CD4-positive, alpha-beta memory T cell (primary cell): ENCODE results near the gene PITX1. TPM values are rescaled to one million over a fixed set of nuclear protein-coding genes. Genes with fewer than 3 reads are reported as not detected.
A peak's percentile ranks its signal among the peaks of the same experiment; 100 is the strongest.

Experiments used
- CTCF ChIA-PET: fragments of 350-600 bp; sonication (Branson Sonifier 250); formaldehyde crosslinking; loops from one replicate; lab custom pipeline; 2021; ENCODE audit warnings: inconsistent platforms; ENCODE audit not compliant: partially characterized antibody; lab: Charles Lee
- POLR2A ChIA-PET: fragments of 350-600 bp; sonication (Branson Sonifier 250); formaldehyde crosslinking; loops from one replicate; lab custom pipeline; 2021; ENCODE audit not compliant: partially characterized antibody; lab: Charles Lee
- DNase-seq, 5 donors: peaks; one replicate each; pipeline versions ENCODE4 v3.0.0 to v3.0.0-alpha.2; 2020 to 2022; ENCODE audit warnings: mixed read lengths in 1 of 5
- H3K27ac ChIP-seq: one replicate; pipeline ENCODE4 v1.7.0; 2013; ENCODE audit warnings: low read depth, low read length
- H3K27me3 ChIP-seq: 2 replicates; pipeline ENCODE4 v1.7.0; 2013; ENCODE audit warnings: mild to moderate bottlenecking, low read length, moderate library complexity; ENCODE audit not compliant: insufficient read depth
- H3K36me3 ChIP-seq: 2 replicates; pipeline ENCODE4 v1.7.0; 2013; ENCODE audit warnings: mild to moderate bottlenecking, low read length, moderate library complexity; ENCODE audit not compliant: insufficient read depth
- H3K4me1 ChIP-seq: 2 replicates; pipeline ENCODE4 v1.7.0; 2013; ENCODE audit warnings: mild to moderate bottlenecking, low read length, moderate library complexity; ENCODE audit not compliant: insufficient read depth
- H3K4me3 ChIP-seq, 2 donors: one replicate each; pipeline ENCODE4 v1.7.0; 2013; ENCODE audit warnings: low read length in 2 of 2, mild to moderate bottlenecking in 1 of 2
- H3K9me3 ChIP-seq, 2 donors: one replicate each; pipeline ENCODE4 v1.7.0; 2013; ENCODE audit warnings: low read length in 2 of 2, control low read depth in 1 of 2; ENCODE audit not compliant: control insufficient read depth in 1 of 2
- H3K27ac Mint-ChIP-seq, 7 donors: one replicate each; pipeline ENCODE4 v1.8.0; 2020 to 2021; ENCODE audit warnings: mixed read lengths in 7 of 7, mild to moderate bottlenecking in 6 of 7, inconsistent platforms in 3 of 7, moderate library complexity in 3 of 7
- H3K27me3 Mint-ChIP-seq, 2 donors: one replicate each; pipeline ENCODE4 v1.8.0; 2020 to 2021; ENCODE audit warnings: mixed read lengths in 2 of 2
- H3K36me3 Mint-ChIP-seq, 2 donors: one replicate each; pipeline ENCODE4 v1.8.0; 2020 to 2021; ENCODE audit warnings: mixed read lengths in 2 of 2, inconsistent platforms in 1 of 2, mild to moderate bottlenecking in 1 of 2
- H3K4me1 Mint-ChIP-seq, 4 donors: one replicate each; pipeline ENCODE4 v1.8.0; 2020 to 2021; ENCODE audit warnings: mixed read lengths in 4 of 4, mild to moderate bottlenecking in 1 of 4
- H3K4me3 Mint-ChIP-seq, 8 donors: one replicate each; pipeline ENCODE4 v1.8.0; 2020 to 2021; ENCODE audit warnings: mixed read lengths in 8 of 8, mild to moderate bottlenecking in 7 of 8, moderate library complexity in 6 of 8, inconsistent platforms in 3 of 8
- H3K9me3 Mint-ChIP-seq, 8 donors: one replicate each; pipeline ENCODE4 v1.8.0; 2020 to 2021; ENCODE audit warnings: mixed read lengths in 8 of 8, mild to moderate bottlenecking in 5 of 8, inconsistent platforms in 3 of 8, moderate library complexity in 1 of 8
- intact Hi-C: fragments of 100-400 bp; cut with micrococcal nuclease; formaldehyde crosslinking; loops from one replicate; pipeline ENCODE4 v1.15.1; 2023
- polyA plus RNA-seq, 2 donors: library from polyadenylated mRNA; unstranded; fragments of 300-500 nt; fragmentation: Illumina TruSeq; gene quantifications; one replicate each; pipeline ENCODE4 v1.2.3, GENCODE V29; 2021
- total RNA-seq, 2 experiments: library from RNA; stranded (reverse); gene quantifications; one replicate each; pipeline ENCODE4 v1.2.3, GENCODE V29; 2021

PITX1 gene
- total and polyA plus RNA-seq, 4 experiments from 2014 or later, result not detected

DNA sequence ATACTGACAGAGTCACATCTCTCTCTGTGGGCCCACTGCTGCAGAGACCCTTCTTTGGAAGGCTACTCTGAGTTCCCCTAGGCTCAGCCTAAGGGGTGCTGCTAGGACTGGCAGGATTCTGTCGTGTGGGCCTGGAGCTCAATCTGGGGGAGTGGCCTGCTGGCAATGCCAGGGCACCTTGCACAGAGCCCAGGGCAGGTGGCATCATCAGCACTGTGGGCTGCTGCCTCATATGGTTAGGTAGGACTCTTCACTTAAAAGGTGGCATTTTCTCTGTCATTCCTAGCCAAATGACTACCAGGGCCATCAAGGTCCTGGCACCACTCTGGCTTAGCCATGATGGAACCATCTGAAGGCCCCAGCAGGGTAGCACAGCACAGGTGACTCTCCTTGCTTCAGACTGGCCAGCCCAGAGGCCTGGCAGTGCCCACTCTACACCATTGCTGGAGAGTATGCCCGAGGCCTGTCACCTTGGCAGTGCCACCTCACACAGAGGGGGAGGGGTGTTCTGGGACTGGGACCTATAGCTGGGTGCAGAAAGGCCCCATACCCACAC is 21.9 kb downstream of the PITX1 start:
- Histone ChIP-seq H3K4me3 (no peak overlapping the region), H3K27ac (no peak overlapping the region), H3K9me3 (no peaks in the 10 kb centered on the region), H3K27me3 (no peaks in the 10 kb centered on the region), H3K4me1 (no peaks in the 10 kb centered on the region), H3K36me3 (no peaks in the 10 kb centered on the region)
- POLR2A ChIA-PET, result no interaction called here
- no peak overlapping the region for H3K27ac Mint-ChIP-seq
- H3K27me3 Mint-ChIP-seq, result no peaks in the 10 kb centered on the region
- intact Hi-C loops, result no loop called here
- peaks cover 2 to 5% of the 10 kb centered on the region in 2 donors for H3K36me3 Mint-ChIP-seq
- H3K9me3 Mint-ChIP-seq, result no peaks in the 10 kb centered on the region
- no peaks in the 10 kb centered on the region for H3K4me1 Mint-ChIP-seq
- CTCF ChIA-PET, result no interaction called here
- no peak for DNase-seq
- no peak overlapping the region for H3K4me3 Mint-ChIP-seq

DNA sequence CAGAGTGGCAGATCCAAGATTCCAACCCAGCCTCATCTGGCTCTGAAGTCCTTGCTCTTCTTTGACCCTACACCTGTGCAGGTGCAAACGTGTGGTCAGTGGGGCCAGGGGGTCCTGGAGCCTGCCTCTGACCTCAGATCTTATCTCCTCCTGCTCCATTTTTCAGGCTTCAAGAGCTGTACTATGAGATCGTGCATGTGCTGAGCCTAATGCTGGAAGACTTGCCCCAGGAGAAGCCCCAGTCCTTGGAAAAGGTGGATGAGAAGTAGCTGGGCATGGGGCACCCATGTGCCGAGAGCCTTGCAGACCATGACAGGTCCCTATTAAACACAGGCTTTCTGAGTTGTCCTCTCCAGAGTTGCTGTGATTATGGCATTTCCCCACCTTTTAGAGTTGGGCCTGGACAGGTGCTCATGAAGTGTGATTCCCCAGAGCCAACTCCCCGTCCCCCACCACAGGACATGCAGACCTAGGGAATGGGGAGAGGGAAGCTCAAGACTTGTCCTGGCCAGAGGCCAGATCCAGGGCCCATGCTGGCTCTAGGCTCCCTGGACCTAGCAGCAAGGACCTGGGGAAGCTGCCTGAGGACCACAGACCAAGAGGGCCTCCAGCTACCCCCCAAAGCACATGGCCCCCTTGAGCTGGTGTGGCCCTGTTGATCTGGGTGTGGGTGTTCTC is 22.5 kb downstream of the PITX1 start:
- H3K4me1 Mint-ChIP-seq, result no peaks in the 10 kb centered on the region
- Histone ChIP-seq H3K4me1 (no peaks in the 10 kb centered on the region), H3K4me3 (no peak overlapping the region), H3K27ac (no peak overlapping the region), H3K27me3 (no peaks in the 10 kb centered on the region), H3K9me3 (no peaks in the 10 kb centered on the region), H3K36me3 (no peaks in the 10 kb centered on the region)
- no peak for DNase-seq
- H3K9me3 Mint-ChIP-seq, result no peaks in the 10 kb centered on the region
- H3K36me3 Mint-ChIP-seq, result peaks cover 2 to 5% of the 10 kb centered on the region in 2 donors
- H3K4me3 Mint-ChIP-seq, result no peak overlapping the region
- intact Hi-C loops, result no loop called here
- ChIA-PET POLR2A (no interaction called here), CTCF (no interaction called here)
- H3K27me3 Mint-ChIP-seq, result no peaks in the 10 kb centered on the region
- H3K27ac Mint-ChIP-seq, result no peak overlapping the region

DNA sequence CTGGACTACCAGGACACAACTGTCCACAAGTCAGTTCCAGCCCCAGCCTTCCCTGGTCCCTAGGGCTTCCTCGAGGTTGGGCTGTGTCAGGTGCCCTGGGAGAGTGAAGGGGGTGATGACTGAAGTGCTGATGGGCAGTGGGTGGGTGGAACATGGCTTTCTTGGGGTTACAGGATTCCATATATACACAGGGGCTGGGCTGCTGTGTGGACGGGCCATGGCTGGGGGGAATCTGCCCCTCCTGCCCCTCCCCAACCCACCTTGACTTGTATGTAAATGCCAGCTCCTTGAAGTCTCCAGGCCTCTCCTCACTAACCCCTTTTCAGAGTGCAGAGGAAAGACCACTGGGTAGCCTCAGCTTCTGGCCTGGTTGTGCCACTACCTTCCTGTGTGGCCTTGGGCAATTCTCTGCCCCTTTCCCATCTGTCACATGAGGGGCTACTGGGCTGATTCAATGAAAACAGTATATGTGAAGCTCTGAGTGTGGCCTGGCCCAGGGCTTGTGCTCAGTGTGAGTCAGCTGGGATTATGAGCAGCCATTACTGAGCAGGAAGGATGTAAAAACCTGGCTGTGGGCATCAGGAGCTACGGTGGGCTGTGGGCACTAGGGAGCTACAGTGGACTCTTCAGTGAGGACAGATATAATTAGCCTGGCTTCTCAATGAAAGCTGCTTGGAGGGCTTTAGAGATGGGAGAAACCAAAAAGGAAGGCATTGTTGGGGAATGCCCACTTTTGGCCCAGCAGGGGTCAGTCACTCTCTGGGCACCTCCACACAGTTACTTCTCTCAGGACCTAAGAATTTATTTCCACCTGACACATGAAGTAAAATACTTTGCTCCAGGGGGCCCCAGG is 23.3 kb downstream of the PITX1 start:
- intact Hi-C loops, result no loop called here
- Mint-ChIP-seq H3K4me1 (no peaks in the 10 kb centered on the region), H3K9me3 (no peaks in the 10 kb centered on the region), H3K36me3 (peaks cover 2 to 5% of the 10 kb centered on the region in 2 donors), H3K27me3 (no peaks in the 10 kb centered on the region), H3K4me3 (no peak overlapping the region), H3K27ac (no peak overlapping the region)
- no peak for DNase-seq
- H3K27ac ChIP-seq, result no peak overlapping the region
- POLR2A ChIA-PET, result interaction anchor here (0.5 kb wide), 1 partner anchor 93 kb away, joined by 3 read pairs; no protein-coding TSS in a partner anchor
- no peaks in the 10 kb centered on the region for H3K9me3 ChIP-seq
- H3K27me3 ChIP-seq, result no peaks in the 10 kb centered on the region
- H3K4me1 ChIP-seq, result no peaks in the 10 kb centered on the region
- no peak overlapping the region for H3K4me3 ChIP-seq
- CTCF ChIA-PET, result no interaction called here
- no peaks in the 10 kb centered on the region for H3K36me3 ChIP-seq

DNA sequence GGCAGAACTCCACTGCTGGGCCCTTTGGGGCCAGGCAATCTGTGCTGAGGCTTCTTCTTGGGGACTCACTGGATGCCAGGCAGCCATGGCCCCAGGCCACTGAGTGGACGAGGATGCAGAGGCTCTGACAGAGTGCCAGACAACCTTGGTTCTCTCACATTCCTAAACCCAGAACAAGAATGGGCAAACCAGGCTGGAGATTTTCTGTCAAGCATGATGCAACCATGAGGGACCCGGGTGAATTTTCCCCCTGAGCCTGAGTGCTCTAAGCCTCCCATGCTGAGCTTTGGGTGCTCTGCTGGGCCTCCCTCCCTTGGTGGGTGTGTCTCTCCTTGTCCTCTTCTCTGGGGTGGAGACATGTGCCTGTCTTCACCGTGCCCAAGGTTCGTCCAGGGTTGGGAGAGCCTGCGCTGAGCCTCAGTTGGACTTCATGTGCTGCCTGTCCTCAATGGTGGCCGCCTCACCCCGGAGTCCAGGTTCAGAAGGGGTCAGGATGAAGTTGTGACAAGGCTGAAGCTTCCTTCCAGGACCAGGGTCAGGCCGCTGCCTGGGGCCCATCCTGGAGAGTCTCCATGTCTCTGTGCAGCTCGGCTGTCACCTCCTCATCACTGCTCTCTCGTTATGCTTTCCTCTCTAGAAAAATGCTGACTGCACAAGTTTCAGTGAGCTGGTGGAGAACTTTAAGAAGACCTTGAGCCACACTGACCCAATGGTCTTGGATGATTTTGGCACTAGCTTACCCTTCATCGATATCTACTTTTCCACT is 24.1 kb downstream of the PITX1 start:
- Mint-ChIP-seq H3K4me3 (no peak overlapping the region), H3K9me3 (no peaks in the 10 kb centered on the region), H3K4me1 (no peaks in the 10 kb centered on the region), H3K27me3 (no peaks in the 10 kb centered on the region), H3K36me3 (peaks cover 2 to 5% of the 10 kb centered on the region in 2 donors), H3K27ac (no peak overlapping the region)
- CTCF ChIA-PET, result no interaction called here
- no peaks in the 10 kb centered on the region for H3K4me1 ChIP-seq
- no peaks in the 10 kb centered on the region for H3K9me3 ChIP-seq
- no peak for DNase-seq
- intact Hi-C loops, result loop anchor here (2.0 kb wide), 1 partner anchor 71 kb away; no protein-coding TSS in a partner anchor
- no peaks in the 10 kb centered on the region for H3K36me3 ChIP-seq
- H3K4me3 ChIP-seq, result no peak overlapping the region
- H3K27ac ChIP-seq, result no peak overlapping the region
- H3K27me3 ChIP-seq, result no peaks in the 10 kb centered on the region
- POLR2A ChIA-PET, result no interaction called here

DNA sequence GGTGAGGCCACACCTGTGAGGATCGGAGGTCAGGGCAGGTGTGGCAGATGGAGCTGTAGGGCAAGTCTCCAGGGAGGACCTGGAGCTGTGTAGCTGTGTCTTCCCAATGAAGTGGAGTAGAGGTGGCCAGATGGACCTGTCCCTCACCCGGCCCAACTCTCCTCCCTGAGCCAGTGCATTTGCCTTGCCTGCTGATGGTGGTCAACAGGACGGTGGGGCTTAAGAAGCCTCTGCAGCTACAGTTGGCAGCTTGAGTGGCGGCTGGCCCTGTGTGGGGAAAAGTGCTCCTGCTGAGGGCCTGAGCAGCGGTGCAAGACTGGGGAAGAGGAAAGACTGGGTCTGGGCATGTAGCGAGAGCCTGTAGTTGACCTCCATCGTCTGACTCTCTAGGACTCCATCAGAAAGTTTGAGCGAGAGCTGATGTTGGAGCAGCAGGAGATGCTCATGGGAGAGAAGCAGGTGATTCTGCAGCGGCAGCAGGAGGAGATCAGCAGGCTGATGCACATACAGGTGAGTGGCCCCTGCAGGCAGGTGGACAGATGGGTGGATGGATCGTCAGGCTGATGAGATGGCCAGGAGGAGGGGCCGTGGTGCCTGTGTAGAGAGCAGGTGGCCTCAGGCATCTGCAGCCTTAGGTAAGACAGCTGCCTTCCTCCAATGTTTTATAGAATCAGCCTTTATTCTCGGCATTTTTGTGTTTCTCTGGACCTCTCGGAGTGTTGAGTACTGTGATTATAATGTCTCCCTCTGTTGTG is 24.9 kb downstream of the PITX1 start:
- Mint-ChIP-seq H3K4me3 (no peak overlapping the region), H3K27me3 (no peaks in the 10 kb centered on the region), H3K4me1 (no peaks in the 10 kb centered on the region), H3K27ac (peak overlapping the region in 1 of 7 donors; percentile 15), H3K9me3 (no peaks in the 10 kb centered on the region), H3K36me3 (peaks cover 2 to 13% of the 10 kb centered on the region in 2 donors)
- ChIA-PET POLR2A (no interaction called here), CTCF (no interaction called here)
- H3K27ac ChIP-seq, result no peak overlapping the region
- no peak for DNase-seq
- no peaks in the 10 kb centered on the region for H3K36me3 ChIP-seq
- intact Hi-C loops, result loop anchor here (2.0 kb wide), 1 partner anchor 70 kb away; no protein-coding TSS in a partner anchor
- no peak overlapping the region for H3K4me3 ChIP-seq
- no peaks in the 10 kb centered on the region for H3K9me3 ChIP-seq
- no peaks in the 10 kb centered on the region for H3K27me3 ChIP-seq
- H3K4me1 ChIP-seq, result no peaks in the 10 kb centered on the region

DNA sequence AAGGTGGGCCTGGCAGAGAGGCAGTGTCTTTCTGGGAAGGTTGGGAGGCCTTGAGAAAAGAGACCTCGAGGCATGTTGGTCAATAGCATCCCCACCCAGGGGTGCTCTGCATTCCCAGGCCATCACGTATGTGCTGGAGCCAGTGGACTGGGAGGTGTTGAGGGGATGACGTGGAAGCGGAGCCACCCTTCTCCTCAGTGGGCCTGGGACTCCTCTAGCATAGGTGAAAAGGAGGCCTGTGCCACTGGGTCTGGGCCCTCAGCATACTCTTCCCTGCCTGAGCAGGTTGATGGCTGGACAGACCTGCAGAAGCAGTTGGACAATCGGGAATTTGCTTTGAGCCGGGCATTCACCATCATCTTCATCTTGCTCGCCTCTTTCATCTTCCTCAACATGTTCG is 25.5 kb downstream of the PITX1 start:
- ChIA-PET POLR2A (no interaction called here), CTCF (no interaction called here)
- Histone ChIP-seq H3K4me3 (no peak overlapping the region), H3K27me3 (no peaks in the 10 kb centered on the region), H3K36me3 (no peaks in the 10 kb centered on the region), H3K4me1 (no peaks in the 10 kb centered on the region), H3K9me3 (no peaks in the 10 kb centered on the region), H3K27ac (no peak overlapping the region)
- intact Hi-C loops, result loop anchor here (2.0 kb wide), 1 partner anchor 70 kb away; no protein-coding TSS in a partner anchor
- no peak for DNase-seq
- H3K27ac Mint-ChIP-seq, result no peak overlapping the region
- no peaks in the 10 kb centered on the region for H3K9me3 Mint-ChIP-seq
- no peaks in the 10 kb centered on the region for H3K4me1 Mint-ChIP-seq
- H3K4me3 Mint-ChIP-seq, result no peak overlapping the region
- peaks cover 2 to 18% of the 10 kb centered on the region in 2 donors for H3K36me3 Mint-ChIP-seq
- H3K27me3 Mint-ChIP-seq, result no peaks in the 10 kb centered on the region
